HG03139 (cell line): ENCODE results near the gene ATP2B3.
A peak's percentile ranks its signal among the peaks of the same experiment; 100 is the strongest.

Source experiments
- ATAC-seq: cut with Tn5 transposase; IDR thresholded peaks from one replicate; pipeline ENCODE4 v1.9.1; 2021; ENCODE audit not compliant: unreplicated experiment

The ATP2B3 gene

DNA sequence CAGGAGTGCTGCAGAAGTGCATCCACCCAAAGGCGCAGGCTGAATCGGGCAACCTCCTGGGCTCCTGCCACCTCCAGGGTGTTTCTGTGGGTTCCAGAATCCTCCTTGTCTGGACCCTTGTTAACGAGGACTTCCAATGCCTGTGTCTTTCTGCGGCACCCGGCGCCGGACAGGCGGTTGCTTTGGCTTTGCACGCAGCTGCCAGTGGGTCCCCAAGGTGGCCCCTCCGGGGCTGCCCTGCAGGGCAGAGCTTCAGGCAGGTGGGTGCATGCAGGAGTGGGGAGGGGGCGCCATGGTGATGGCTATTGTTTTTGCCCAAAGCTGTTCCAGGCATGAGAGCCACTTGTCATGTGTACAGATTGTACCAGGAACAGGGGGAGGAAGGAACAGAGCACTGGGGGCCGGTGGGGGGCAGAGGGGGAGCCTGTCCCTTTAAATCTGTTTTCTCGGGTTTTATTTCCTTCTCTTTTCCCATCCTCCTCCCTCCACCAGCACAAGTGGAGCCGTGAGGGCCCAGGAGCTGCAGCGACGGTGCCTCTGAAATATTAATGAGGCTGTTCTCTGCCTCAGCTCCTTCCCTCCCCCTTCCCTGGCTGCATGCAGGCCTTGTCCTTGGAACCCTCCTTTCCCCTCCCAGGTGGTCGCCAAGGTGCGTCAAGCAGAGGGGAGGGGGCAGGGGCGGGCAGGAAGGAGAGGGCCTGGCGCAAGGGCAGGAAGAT lies 13.1 kb downstream of the ATP2B3 start:
- ATAC-seq = no peak

DNA sequence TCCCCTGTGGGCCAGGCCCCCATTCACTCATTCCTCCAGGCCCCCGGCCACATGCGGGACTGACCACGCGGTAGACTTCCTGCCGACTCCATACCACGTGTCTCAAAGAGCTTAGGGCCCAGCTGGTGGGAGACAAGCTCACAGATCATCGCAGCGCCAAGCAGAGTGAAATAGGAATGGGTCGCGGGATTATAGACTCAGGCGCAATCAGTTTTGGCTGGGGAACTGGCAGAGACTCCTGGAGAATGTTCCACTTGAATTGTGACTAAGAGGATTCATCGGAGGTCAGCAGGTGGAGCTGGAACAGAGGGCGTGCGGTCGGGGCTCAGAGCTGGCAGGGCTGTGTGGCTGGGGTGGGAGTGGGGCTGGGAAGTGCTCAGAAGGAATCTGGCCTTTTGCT lies 15.6 kb downstream of the ATP2B3 start:
- no peak for ATAC-seq

DNA sequence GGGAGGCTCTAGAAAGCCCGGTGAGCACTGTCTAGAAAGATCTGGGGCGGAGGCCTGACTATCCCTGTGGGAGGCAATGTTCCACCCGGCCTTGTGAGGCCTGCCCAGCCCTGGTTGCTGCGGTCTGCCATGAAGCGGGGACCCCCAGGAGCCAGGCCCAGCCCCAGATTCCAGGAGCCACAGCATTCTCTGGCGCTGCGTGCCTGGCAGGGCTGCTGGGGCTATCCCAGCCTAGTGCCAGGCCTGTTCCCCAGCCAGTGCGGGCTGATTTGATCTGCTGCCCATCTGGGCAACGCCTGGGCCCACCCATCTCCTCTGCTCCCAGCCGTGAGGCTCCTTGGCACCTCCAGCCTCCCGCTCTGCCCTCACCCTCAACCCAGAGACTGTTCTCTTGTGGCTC lies 19.6 kb downstream of the ATP2B3 start:
- ATAC-seq = no peak

DNA sequence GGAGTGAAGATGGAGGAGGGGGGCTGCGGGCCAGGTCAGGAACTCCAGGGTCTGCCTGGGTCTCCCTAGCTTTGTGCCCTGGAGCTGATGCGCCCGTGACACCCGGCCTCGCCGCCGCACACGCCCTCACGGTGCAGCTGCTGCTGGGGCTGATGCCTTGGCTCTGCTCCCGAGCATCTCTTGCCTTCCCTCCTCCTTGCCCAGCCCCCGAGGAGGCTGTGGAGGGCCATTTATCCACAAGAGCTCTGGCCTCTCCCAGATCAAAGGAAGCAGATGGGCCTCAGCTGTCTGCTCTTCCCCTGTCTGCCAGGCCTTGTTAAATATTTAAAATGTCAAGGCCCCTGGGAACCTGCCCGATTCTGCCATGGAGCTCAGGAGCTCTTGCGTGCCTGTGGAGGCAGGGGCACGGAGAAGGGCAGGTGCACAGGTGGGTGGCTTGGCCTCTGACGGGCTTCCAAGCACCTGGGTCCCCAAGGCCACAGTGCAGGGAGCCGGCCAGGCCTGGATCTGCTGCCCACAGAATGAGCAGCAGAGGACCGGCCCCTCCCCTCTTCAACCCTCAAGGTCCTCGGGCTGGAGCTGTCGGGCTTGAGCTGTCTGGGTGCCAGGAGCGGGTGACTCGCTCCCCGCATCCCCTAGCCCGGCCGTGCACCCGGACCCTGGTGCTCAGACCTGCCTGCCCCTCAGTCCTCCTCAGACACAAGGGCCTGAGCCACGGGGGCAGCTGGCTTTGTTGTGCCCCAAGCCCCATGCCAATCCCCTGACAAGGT lies 20.3 kb downstream of the ATP2B3 start:
- ATAC-seq = no peak

DNA sequence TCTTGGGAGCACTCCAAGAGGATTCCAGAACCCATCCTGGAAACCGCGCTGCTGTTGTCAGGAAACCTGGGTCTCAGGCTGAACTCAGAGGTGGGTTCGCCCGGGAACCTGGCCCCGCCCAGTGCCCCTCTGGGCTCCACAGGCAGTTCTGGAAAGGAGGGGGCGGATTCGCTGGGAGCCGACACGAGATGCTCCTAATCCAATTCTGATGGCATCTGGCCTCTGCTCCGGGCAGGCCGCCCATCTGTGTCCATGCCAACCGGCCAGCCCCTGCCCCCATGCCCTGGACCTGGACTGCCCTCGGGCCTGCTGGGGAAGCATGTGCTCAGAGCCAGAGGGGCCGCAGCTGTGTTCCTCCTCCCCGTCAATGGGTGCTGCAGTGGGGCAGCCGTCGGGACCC lies 21.0 kb downstream of the ATP2B3 start:
- ATAC-seq = no peak

DNA sequence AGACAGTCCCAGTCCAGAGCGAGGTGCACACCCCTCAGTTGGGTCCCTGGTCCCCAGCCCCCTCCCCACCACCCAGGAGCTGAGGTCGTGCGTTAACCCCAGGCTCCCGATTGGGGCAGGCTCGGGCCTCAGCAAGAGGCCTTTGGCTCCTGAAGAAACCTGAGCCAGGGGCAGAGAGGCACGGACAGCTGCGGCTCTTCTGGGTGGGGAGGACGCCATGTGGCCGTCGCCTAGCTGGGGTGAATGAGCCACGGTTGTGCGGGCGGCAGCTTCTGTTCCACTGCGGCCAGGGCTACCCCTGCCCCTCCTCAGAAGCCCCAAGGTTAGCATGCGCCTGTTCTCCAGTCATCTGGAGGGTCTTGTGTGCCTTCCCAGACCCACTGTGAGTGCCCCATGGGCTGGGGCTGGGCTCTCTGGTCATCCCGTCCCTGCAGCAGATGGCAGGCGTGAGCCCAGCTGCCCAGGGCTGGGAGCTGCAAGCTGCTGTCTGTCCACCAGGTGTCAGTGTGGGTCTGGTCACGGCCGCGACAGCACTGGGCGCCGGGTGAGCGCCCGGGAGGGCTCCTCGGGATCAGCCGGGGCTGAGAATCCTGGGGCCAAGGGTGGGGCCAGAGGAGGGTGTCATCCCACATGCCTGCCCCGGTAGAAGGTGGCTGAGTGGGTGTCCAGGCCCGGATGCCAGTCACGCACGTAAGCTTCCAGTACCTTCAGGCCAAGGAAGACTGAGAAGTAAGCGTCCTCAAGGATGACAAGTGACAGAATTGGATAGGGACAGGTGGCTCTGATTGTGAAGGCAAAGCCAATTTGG lies 21.9 kb downstream of the ATP2B3 start:
- ATAC-seq = peak; percentile 58

DNA sequence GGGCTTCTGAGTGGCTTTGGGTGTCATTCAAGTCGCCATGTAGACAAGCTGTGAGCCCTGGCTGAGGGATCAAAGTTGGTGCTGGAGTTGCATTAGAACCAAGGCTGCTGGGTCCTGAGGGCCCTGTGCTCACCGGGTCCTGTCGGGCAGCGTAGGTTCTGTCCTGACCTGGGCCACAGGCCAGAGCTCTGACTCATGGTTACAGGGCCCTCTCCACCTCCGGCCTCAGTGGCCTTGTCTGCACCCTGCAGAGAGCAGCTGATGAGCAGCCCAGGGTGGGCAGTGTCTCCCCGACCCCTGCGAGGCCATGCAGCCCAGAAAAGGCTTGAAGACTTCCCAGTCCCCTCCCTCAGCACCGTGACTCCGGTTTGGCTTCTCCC lies 22.5 kb downstream of the ATP2B3 start:
- no peak for ATAC-seq

DNA sequence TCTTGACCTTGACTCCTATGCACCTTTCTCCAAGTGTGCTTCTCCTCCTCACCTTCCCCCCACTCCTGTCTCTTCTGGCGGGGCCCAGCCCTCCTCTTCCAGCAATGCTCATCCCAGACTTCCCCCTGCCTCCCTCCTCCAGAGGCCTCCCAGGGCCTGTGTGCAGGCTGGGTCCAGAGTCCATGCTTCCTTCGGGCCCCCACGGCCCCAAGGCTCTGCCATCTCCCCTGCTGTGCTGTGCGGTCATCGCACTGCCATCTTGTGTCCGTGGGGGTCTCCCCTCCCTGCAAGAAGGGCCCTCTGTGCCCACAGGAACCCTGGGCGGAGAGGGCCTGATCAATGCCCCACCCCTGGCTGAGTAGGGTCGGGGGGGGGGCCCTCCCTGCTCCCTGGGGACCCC lies 27.3 kb downstream of the ATP2B3 start:
- no peak for ATAC-seq

DNA sequence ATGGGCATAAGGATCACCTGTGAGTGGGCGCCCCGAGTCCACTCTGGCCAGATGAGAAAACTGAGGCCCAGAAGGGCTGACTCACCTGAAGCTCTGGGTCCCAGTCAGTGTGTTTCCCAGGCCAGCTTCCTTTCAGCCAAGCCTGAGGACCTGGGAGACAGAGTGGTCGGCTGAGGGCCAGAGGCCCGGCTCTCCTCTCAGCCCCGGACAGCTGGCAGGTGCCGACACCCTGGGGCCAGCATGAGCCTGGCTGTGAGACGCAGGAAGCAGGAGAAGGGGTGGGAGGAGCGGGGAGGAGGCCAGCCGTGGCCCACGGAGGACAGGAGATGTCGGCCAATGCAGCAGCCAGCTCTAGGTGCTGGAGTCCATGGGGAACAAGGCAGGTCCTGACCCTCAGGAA lies 28.9 kb downstream of the ATP2B3 start:
- no peak for ATAC-seq

DNA sequence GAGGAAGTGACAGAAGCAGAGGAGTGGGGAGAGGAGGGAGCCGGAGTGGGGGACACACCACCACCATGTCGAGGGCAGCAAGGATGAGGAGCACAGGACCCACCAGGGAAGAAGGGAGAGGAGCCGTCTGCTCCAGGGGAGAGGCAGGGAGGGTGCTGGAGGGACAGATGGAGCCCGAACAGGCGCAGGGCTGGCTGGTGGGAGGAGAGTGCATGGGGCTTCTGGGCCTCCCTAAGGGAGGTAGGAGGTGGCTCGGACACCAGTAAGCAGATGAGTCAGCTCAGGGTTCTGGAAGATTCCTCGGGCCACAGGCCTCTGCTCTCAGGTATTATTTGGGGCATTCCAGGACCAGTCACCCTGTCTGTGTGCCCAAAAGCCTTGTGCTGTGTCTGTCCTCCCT lies 29.8 kb downstream of the ATP2B3 start:
- ATAC-seq = no peak

DNA sequence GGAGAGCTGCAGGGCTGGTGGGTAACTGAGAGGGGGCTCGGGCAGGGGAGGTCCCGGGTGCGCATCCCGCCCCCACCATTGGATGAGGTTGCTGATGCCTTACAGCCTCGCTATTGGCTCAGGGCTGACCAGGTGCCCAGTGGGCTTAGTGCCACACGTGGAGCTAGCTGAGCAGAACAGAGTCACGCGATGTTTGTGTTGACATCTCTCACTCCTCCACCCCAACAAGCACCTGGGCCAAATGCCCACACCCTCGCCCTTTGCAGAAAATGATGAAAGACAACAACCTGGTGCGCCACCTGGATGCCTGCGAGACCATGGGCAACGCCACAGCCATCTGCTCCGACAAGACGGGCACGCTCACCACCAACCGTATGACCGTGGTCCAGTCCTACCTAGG lies 31.8 kb downstream of the ATP2B3 start:
- ATAC-seq = no peak

DNA sequence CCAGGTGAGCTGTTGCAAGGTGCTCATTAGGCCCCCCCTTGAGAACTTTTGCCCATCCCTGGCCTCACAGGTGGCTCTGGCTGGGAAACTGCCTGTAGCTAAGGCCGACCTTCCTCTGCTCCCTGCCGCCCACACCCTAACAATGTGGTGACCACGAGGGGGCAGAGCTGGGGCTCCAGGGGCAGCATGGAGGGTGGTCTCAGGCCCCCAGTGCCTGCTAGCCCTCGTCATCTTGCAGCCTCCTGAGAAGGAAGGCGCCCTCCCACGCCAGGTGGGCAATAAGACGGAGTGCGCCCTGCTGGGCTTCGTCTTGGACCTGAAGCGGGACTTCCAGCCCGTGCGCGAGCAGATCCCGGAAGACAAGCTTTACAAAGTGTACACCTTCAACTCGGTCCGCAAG lies 32.4 kb downstream of the ATP2B3 start:
- ATAC-seq = no peak

DNA sequence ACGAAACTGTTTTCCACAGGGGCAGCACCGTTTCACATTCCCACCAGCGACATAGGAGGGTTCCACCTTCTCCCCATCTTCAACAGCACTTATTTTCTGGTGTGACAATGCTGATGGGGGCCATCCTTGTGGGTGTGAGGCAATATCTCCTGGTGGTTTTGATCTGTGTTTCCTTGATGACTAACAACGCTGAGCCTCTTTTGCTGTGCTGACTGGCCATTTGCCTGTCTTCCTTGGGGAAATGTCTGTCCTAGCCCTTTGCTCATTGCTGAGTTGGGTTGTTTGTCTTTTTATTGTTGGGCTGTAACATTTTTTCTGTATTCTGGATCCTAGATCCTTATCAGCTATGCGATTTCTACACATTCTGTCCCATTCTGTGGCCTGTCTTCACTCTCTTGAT lies 33.7 kb downstream of the ATP2B3 start:
- ATAC-seq = no peak

DNA sequence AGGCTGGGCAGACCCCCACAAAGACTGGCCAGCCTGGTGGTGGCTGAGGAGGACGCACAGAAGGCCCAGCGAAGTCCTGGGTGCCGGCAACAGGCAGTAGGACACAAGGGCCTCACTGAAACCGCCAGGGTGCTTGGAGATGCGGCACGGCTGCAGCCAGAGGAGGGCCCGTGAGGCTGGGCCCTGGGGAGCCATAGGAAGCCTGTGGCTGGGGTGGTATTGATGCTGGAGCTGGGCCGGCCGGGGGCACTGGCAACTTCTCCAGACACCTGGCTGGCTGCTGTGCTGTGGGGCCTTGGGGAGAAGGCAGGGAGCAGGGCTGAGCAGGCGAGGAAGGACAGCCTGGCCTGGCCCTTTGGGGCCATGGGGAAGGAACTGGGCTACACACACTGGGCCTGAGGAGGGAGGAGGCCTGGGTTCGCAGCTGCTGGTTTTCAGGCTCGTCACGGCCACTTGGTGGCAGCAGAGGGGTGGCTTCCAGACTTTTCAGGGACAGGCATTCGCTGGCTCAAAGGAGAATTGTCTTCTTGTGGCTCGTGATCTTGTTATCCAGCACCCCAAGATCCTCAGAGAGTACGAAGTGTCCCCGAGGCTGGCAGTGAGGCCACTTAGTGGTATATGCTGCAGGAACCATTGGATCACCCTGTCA lies 37.2 kb downstream of the ATP2B3 start:
- ATAC-seq = no peak

DNA sequence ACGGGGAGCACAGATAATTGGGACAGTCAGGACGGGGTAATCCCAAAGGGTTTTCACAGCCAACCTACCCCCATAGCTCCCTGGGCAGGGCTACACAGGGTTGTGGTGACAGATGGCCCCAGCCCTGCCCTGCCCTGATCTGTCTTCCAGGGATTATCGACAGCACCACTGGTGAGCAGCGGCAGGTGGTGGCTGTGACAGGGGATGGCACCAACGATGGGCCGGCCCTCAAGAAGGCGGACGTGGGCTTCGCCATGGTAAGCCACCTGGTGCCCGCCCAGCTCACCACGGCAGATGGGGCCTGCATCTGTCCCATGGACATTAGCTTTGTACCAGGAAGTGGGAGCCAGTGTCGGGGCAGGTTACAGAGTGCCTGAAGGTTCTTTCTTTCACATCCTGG lies 39.3 kb downstream of the ATP2B3 start:
- ATAC-seq = no peak

DNA sequence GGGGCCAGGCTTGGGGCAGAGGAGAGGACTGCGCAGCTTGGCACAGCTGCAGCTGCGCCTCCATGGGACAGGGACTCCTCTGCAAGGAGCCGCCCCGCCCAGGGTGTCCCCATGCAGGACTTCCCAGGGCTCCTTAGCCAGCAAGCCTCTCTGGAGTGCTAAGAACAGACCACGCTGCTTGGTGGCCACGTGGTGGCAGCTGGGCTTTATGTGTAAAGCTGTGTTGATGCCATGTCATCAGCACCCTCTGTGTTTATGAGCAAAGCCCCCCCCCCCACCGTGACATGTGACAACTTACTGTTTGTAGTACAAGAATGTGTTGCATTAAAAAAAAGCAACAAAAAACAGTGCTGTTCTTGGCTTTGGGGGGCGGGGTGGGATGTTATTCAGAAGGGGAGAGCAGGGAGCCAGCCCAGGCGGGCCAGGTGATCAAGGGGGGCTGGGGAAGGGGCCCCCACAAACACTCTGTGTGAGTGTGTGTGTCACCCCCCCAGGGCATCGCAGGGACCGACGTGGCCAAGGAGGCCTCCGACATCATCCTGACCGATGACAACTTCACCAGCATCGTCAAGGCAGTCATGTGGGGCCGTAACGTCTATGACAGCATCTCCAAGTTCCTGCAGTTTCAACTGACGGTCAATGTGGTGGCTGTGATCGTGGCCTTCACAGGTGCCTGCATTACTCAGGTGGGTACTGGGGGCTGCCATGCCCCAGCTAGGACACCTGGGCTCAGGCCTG lies 40.3 kb downstream of the ATP2B3 start:
- no peak for ATAC-seq

DNA sequence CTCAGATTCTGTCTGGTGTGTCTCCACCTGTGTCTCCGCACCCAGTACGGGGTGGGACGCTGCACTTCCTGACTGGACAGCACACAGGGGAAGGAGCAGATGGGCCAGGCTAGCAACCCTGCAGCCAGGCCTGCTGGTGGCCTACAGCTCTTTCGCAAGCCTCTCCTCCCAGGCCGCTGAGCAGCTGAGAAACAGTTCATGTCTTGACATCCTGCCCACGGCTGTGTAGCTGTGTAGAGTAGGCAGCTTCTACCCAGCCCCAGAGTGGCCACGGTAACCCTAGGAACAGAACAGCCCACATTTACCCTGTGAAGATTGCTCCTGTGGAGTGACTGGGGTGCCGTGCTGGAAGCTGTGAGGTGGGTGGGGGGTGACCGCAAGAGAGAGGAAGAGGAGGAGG lies 42.6 kb downstream of the ATP2B3 start:
- no peak for ATAC-seq

DNA sequence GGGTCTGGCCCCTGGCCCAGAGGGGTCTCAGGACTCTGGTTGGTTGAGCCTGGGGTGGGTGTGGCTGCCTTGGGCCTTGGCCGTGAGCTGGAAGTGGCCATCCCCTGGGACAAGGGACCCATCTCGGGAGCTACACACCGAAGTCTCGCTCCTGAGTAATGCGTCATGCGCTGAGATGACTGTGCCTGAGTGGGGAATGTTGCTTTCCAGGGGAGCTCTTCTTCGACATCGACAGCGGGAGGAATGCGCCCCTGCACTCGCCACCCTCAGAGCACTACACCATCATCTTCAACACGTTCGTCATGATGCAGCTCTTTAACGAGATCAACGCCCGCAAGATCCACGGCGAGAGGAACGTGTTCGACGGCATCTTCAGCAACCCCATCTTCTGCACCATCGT lies 43.0 kb downstream of the ATP2B3 start:
- no peak for ATAC-seq

DNA sequence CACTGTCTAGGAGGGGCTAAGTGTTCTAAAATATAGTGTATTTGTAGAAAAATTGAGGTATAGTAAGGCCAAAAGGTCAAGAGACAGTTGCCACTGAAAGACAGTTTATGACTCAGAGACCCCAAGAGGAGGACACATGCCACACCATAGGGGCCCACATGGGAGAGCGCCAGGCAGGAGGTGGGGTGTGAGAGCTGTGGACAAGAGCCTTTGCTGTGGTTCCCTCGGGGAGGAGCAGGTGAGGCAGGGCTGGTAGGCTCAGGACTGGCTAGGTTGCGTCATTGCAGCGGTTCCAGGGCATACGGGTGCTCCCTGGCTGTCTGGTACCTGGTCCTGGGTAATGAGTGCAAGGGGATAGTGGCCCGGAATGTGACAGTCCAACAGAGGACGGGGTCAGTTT lies 43.9 kb downstream of the ATP2B3 start:
- no peak for ATAC-seq

DNA sequence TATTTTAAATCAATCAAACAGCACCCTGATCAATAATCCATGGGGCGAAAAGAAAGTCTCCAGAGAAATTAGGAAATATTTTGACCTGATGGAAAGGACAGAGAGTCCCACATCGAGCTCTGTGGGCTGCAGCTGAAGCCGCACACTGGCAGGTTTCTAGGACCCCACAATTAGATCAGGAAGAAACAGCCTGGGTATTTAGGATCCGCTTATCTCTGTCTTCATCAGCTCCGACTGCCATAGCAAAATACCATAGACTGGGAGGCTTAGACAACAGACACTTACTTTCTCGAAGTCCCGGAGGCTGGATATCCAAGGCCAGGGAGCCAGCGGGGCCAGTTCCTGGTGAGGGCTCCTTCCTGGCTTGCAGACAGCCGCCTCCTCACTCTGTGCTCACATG lies 45.1 kb downstream of the ATP2B3 start:
- no peak for ATAC-seq
